ENCODE data around the gene HLA-DPB1. TPM values are rescaled to one million over a fixed set of nuclear protein-coding genes. Genes with fewer than 3 reads are reported as not detected.
"Not testable (repeated sequence)": the region's sequence is repeated elsewhere in the genome, so short reads cannot be mapped to it uniquely, and the experiment has no call there.

The HLA-DPB1 gene
- total RNA-seq, 1 experiment from 2014 or later = not detected

DNA sequence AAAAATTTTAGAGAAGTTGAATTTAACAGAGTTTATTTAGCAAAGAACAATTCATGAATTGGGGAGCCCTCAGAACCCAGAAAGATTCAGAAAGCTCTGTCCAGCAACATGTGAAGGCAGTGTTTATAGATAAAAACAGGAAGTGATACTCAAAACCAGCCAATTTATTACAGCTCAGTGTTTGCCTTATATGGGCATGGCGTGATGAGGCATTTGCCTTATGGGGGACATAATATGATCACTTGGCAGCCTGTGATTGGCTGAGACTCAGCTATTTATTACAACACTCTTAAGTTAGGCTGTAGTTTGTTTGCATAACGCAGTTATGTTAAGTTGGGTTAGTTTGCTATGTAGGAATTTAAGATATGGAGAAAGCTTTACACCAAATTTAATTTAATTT lies 13.8 kb upstream of the HLA-DPB1 start:
- ChIA-PET CTCF (no interaction called here), POLR2A (no interaction called here)
- Histone ChIP-seq H3K27me3 (replicated peaks; ENCODE audit: control insufficient read depth, insufficient read depth, low read length) (no peaks in the 10 kb centered on the region), H3K9me3 (no peaks in the 10 kb centered on the region), H3K4me1 (no peaks in the 10 kb centered on the region), H3K4me3 (ENCODE audit: low read depth, low read length) (no peak overlapping the region), H3K36me3 (ENCODE audit: control insufficient read depth, insufficient read depth, low read length) (no peaks in the 10 kb centered on the region)
- no peak for TF ChIP-seq CTCF (IDR thresholded peaks at IDR 0.05; ENCODE audit: insufficient read depth in 1 of 2, low read depth in 1 of 2, low read length in 1 of 2, severe bottlenecking in 1 of 2, unreplicated experiment in 1 of 2)
- no TSS peak for BruUV-seq (replicated peaks)
- intact Hi-C loops (cut with micrococcal nuclease; ENCODE audit: unreplicated experiment) = no loop called here
- Mint-ChIP-seq H3K9me3 (ENCODE audit: unreplicated experiment) (peaks cover 11% of the 10 kb centered on the region), H3K4me1 (ENCODE audit: low read depth, unreplicated experiment) (no peaks in the 10 kb centered on the region), H3K4me3 (ENCODE audit: unreplicated experiment) (no peak overlapping the region), H3K36me3 (ENCODE audit: insufficient read depth, unreplicated experiment) (no peaks in the 10 kb centered on the region), H3K27ac (ENCODE audit: unreplicated experiment) (no peak overlapping the region), H3K27me3 (ENCODE audit: insufficient read depth, unreplicated experiment) (no peaks in the 10 kb centered on the region)
- no peak for DNase-seq

DNA sequence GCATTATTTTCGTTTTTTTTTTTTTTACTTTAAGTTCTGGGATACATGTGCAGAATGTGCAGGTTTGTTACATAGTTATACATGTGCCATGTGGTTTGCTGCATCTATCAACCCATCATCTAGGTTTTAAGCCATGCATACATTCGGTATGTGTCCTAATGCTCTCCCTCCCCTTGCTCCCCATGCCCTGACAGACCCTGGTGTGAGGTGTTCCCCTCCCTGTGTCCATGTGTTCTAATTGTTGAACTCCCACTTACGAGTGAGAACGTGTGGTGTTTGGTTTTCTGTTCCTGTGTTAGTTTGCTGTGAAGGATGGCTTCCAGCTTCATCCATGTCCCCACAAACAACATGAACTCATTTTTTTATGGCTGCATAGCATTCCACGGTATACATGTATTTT lies 12.4 kb upstream of the HLA-DPB1 start:
- H3K36me3 Mint-ChIP-seq (ENCODE audit: insufficient read depth, unreplicated experiment); H3K4me3 Mint-ChIP-seq (ENCODE audit: unreplicated experiment); H3K4me3 ChIP-seq (ENCODE audit: low read depth, low read length); POLR2A ChIA-PET; CTCF ChIA-PET; H3K27me3 Mint-ChIP-seq (ENCODE audit: insufficient read depth, unreplicated experiment); H3K9me3 ChIP-seq; H3K4me1 Mint-ChIP-seq (ENCODE audit: low read depth, unreplicated experiment); BruUV-seq (replicated peaks); H3K4me1 ChIP-seq; intact Hi-C loops (cut with micrococcal nuclease; ENCODE audit: unreplicated experiment); H3K27ac Mint-ChIP-seq (ENCODE audit: unreplicated experiment); H3K27me3 ChIP-seq (replicated peaks; ENCODE audit: control insufficient read depth, insufficient read depth, low read length); DNase-seq; H3K36me3 ChIP-seq (ENCODE audit: control insufficient read depth, insufficient read depth, low read length): not testable (repeated sequence)
- H3K9me3 Mint-ChIP-seq (ENCODE audit: unreplicated experiment) = peaks cover 11% of the 10 kb centered on the region

DNA sequence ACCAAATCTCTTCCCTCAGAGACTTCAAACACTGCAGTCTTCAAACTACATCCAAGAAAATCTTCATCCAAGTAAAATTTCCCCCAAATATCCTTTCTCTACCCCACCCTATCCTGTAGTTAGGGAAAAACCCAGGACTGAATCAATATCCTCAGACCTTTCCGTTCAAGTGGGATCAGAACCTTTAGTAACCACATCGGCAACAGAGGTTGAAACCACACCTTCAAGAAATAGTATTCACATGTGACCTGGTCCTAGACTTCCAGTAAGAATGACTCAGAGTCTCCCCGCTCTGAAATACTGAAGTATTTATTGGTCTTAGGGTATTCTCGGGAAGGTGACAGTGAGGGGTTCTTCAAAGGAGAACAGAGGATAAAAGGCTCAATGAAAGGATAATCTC lies 11.1 kb upstream of the HLA-DPB1 start:
- no peak for DNase-seq
- CTCF ChIA-PET = no interaction called here
- Mint-ChIP-seq H3K27me3 (ENCODE audit: insufficient read depth, unreplicated experiment) (no peaks in the 10 kb centered on the region), H3K27ac (ENCODE audit: unreplicated experiment) (no peak overlapping the region), H3K4me3 (ENCODE audit: unreplicated experiment) (no peak overlapping the region), H3K4me1 (ENCODE audit: low read depth, unreplicated experiment) (no peaks in the 10 kb centered on the region), H3K36me3 (ENCODE audit: insufficient read depth, unreplicated experiment) (no peaks in the 10 kb centered on the region), H3K9me3 (ENCODE audit: unreplicated experiment) (peaks cover 11% of the 10 kb centered on the region)
- Histone ChIP-seq H3K4me1 (no peaks in the 10 kb centered on the region), H3K9me3 (no peaks in the 10 kb centered on the region), H3K36me3 (ENCODE audit: control insufficient read depth, insufficient read depth, low read length) (no peaks in the 10 kb centered on the region), H3K27me3 (replicated peaks; ENCODE audit: control insufficient read depth, insufficient read depth, low read length) (no peaks in the 10 kb centered on the region; the same call in 1 of the 2 replicates), H3K4me3 (ENCODE audit: low read depth, low read length) (no peak overlapping the region)
- intact Hi-C loops (cut with micrococcal nuclease; ENCODE audit: unreplicated experiment) = no loop called here
- TF ChIP-seq CTCF (IDR thresholded peaks at IDR 0.05; ENCODE audit: insufficient read depth in 1 of 2, low read depth in 1 of 2, low read length in 1 of 2, severe bottlenecking in 1 of 2, unreplicated experiment in 1 of 2) = no peak
- no TSS peak for BruUV-seq (replicated peaks)
- POLR2A ChIA-PET = no interaction called here

DNA sequence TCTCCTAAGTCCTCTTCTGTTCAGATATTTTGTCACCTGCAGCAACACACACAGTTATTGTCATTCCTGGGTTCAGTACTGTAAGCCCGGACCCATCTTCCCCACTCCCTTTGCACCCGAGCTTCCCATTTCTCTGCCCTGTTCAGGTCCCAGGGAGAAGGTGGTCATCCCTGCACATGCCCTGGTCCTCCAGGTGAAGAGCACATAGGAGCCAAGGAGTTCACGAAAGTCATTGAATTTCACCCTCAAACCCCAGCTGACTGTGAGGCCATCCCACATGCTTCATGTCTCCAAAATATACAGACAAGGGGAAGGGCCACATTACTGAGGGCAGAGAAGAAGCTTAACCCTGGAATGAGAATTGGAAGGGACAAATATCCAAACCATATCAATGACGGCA lies 10.5 kb upstream of the HLA-DPB1 start:
- ChIA-PET POLR2A (no interaction called here), CTCF (no interaction called here)

More for the DNA sequence above, 10.5 kb upstream of the HLA-DPB1 start:
- Mint-ChIP-seq H3K27ac (ENCODE audit: unreplicated experiment) (no peak overlapping the region), H3K4me1 (ENCODE audit: low read depth, unreplicated experiment) (no peaks in the 10 kb centered on the region), H3K9me3 (ENCODE audit: unreplicated experiment) (peaks cover 11% of the 10 kb centered on the region), H3K27me3 (ENCODE audit: insufficient read depth, unreplicated experiment) (no peaks in the 10 kb centered on the region), H3K36me3 (ENCODE audit: insufficient read depth, unreplicated experiment) (no peaks in the 10 kb centered on the region), H3K4me3 (ENCODE audit: unreplicated experiment) (no peak overlapping the region)
- H3K4me1 ChIP-seq = no peaks in the 10 kb centered on the region
- DNase-seq = no peak
- no peak overlapping the region for H3K4me3 ChIP-seq (ENCODE audit: low read depth, low read length)
- intact Hi-C loops (cut with micrococcal nuclease; ENCODE audit: unreplicated experiment) = no loop called here
- H3K9me3 ChIP-seq = no peaks in the 10 kb centered on the region
- no peaks in the 10 kb centered on the region for H3K36me3 ChIP-seq (ENCODE audit: control insufficient read depth, insufficient read depth, low read length)
- no peak for TF ChIP-seq CTCF (IDR thresholded peaks at IDR 0.05; ENCODE audit: insufficient read depth in 1 of 2, low read depth in 1 of 2, low read length in 1 of 2, severe bottlenecking in 1 of 2, unreplicated experiment in 1 of 2)
- H3K27me3 ChIP-seq (replicated peaks; ENCODE audit: control insufficient read depth, insufficient read depth, low read length) = no peaks in the 10 kb centered on the region; the same call in 1 of the 2 replicates
- BruUV-seq (replicated peaks) = no TSS peak
